Activated CD4-positive, CD25-positive, alpha-beta regulatory T cell (primary cell): Measurements from ENCODE around the gene MAFB.

ENCODE experiments used
- DNase-seq, 4 experiments: peaks; one replicate each; lab custom pipeline; 2025; lab: John Stamatoyannopoulos, UW

The MAFB gene

GRCh38 chr20:40655451-40655850 lies 33.6 kb downstream of the MAFB start:
- no peak for DNase-seq

DNA sequence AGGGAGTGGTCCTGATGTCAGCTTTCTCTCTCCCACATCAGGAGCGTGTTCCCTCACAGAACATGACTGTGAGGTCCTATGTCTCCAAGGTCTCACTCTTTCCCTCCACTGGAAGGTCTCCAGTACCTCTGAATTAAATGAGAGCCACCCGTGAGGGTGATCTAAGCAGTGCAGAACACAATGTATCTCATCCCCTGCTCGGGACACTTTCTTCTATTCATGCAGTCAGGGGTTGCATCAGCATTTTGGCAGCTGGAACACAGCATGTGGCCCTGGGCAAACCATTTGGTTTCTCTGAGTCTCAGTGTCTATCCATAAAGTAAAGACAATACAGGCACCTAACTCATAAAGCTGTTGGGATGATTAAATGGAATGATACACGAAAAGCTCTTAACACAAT lies 34.2 kb downstream of the MAFB start:
- DNase-seq: no peak

DNA sequence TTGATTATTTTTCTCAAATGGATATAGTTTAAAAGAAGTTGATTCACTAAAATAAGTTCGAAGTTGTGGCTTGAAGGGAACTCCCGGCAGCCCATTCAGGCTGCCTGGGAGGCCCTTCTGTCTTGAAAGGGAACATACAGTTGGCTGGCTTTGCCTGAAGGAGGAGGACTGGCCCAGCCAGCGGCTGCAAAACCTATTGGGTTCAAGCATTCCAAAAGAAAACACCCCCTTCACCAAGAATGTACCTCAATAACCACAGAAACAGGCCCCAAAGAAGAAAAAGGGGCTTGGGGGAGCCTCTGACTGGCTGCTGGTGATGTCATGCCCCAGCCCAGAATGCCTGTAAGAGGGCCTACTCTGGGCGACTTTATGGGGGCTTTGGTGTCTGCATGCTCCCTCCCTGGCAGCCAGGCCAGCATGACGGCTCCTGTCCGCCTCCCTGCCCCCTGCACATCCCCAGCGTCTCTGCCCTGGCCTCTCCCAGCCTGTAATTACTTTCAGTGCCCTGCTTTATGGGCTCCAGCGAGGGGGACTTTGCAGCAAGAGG lies 36.5 kb downstream of the MAFB start:
- no peak for DNase-seq

DNA sequence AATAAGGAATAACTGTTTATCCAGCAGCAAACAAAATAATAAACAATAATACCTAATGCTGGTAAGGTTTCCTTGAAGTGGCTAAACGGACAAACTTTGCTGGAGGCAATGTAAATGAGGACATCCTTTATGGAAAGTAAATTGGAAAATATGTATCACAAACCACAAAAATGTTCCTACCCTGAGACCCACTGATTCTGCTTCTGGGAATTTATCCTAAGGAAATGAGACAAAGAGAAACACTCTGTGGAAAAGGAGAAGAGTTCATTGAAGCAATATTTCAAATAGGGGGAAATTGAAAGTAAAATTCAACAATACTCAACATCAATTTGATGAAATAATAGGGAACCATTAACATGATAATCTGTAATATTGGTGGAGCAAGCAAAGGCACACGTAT lies 37.9 kb downstream of the MAFB start:
- DNase-seq: no peak

DNA sequence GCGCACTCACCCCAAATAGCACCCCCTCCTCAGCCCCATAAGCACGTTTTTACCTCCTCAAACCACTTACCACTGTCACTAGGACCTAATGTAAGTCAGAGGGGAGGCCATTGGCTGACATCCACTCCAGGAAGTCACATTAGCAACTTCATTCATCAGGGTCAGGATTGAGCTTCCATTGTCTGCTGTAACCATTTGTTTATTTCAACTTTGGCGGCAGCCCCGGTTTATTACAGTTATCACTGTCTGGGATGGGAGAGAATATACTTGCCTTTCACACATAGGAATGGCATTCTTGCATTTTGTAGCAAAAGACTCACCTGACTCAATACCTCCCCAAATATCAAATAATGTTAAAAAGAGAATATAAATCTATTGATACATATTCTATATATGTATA lies 38.3 kb downstream of the MAFB start:
- no peak for DNase-seq

- no peak for DNase-seq
Observed at GRCh38 chr20:40648210-40649072, 40.6 kb downstream of the MAFB start.

- DNase-seq: no peak
Observed at GRCh38 chr20:40646813-40647212, 42.2 kb downstream of the MAFB start.

DNA sequence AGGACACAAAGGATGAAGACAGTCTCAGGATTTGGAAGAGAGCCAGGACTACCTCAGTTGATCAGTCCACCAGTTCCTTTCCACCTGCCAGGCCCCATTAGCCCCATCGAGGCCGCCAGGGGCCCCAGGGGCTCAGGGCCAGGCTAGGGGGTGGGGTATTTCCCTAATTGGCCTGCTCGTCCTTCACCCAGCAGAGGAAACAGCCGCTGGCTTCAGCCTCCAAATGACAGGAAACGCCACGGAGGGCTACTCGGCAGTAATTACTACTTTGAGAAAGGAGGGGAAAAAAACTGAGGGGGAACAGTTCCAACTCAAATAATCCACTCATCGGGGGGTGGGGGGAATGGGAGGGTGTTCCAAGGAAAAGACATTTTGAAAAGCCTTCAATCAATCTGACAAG lies 42.7 kb downstream of the MAFB start:
- no peak for DNase-seq

DNA sequence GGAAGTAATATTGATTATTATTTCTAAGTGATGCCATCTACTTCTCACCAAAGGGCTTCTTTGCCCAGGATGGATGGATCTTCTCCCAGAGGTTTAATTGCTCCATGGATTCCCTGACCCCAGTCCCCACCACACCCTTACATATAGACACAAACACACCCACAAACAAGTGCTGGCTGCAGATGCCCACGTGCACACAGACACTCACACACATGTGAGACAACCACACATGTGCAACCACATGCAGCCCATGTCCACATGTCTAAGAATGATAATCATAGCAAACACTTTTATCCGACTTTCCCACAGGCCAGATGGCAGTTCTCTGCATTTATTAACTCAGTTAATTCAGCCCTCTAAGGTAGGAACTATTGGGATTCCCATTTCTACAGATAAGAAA lies 44.2 kb downstream of the MAFB start:
- no peak for DNase-seq

DNA sequence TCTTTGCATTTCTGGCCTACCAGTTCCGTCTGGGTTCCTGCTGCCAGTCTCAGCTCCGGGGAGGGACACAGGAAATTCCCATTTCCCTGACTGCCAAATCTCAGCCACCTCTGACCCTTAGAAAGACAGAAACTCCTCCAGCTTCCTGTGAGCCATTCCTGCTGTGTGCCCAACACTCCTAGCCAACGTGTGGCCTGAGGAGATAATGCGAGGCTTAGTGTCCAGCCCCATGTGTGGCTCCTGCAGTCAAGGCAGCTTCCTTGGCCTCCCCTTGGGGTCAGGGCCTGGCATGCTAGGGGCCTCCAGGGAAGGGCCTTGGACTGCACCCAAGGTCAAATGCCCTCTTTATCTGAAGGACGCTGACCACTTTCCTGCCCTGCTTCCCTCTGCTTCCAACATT lies 45.1 kb downstream of the MAFB start:
- DNase-seq: no peak

- DNase-seq: no peak
Observed at GRCh38 chr20:40641809-40642208, 47.2 kb downstream of the MAFB start.

GRCh38 chr20:40641202-40641601 lies 47.8 kb downstream of the MAFB start:
- no peak for DNase-seq

GRCh38 chr20:40640667-40641066 lies 48.4 kb downstream of the MAFB start:
- DNase-seq: no peak

GRCh38 chr20:40639676-40640355 lies 49.2 kb downstream of the MAFB start:
- no peak for DNase-seq

DNA sequence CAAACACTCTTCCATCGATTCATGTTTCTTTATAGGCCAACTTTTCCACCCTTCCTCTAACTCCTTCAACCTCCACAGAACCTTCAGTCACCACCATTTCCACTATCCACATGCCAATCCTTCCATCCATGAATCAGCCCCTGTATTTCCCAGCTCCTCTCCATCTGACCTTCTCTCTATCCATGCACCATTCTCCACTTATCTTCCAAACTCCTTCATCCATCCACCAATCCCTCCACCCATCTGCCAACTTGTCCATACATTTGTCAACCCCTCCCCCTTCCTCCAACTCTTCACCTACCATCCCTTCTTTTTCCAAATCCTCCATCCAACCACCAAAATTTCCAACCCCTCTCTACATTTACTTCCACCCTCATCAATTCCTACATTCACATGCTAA lies 49.9 kb downstream of the MAFB start:
- DNase-seq: no peak

DNA sequence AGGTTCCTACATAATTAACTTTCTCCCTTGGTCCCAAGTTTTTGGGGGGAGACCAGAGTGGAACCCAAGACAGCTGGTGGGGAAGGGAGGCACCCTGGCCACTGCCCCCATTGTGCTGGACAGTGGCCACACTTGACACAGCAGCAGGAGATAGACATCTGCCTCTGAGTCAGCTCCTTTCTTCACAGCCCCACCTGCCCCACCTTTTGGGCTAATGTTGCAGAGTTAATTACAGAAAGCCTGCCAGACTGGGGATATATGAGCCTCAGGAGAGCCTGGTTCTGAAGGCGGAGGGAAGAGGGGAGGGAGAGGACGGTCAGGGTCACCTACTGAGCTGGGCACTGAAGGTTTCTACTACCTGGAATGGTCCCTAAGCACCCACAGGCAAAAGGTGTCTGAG lies 50.6 kb downstream of the MAFB start:
- DNase-seq: no peak

DNA sequence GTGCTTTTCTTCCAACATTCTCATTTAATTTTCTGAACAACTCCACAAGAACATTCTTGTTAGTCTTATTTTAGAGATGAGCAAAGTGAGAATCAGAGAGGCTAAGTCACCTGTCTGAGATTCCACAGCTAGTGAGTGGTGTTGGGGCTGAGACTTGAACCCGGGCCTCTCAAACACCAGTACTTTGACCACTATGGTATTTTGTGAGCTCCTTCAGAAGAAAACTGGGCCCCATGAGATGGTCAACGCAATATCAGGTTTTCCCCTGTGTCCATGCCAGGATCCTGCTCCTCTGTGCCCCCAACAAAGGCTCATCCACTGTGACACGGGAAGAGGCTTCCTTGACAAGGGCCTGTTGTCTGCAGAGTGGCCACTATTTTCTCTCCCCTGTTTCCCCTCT lies 51.9 kb downstream of the MAFB start:
- DNase-seq: no peak

DNA sequence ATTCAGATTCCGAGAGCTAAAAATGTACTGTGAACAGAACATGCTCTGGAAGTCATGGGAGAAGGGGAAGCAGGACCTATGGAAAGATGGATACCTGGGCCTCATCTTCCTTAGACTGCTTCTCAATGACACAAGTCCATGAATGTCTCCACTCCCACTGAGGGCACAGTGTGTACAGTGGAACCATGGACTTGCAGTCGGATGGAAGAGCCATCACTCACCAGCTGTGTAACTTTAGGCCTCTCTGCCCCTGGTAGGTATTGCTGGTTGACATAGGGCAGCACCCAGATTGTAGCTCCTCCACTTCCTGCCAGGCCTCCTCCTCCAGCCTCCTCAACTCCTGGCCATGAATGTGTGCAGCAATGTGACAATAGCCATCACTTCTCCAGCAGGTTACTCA lies 52.5 kb downstream of the MAFB start:
- no peak for DNase-seq

- DNase-seq: no peak
Observed at GRCh38 chr20:40635971-40636370, 53.1 kb downstream of the MAFB start.
